Colonic mucosa (tissue), 4 donors: ENCODE measurements around the gene FKBP2. TPM values are rescaled to one million over a fixed set of nuclear protein-coding genes. Genes with fewer than 3 reads are reported as not detected.

ENCODE experiments used
- DNase-seq: peaks from one replicate; pipeline ENCODE4 v3.0.0-alpha.2; 2020
- H3K27ac ChIP-seq: fragments of 200-600 bp; one replicate; pipeline ENCODE4 v1.8.0; 2021
- H3K27me3 ChIP-seq: fragments of 200-600 bp; one replicate; pipeline ENCODE4 v1.8.0; 2021
- H3K36me3 ChIP-seq: fragments of 200-600 bp; one replicate; pipeline ENCODE4 v1.8.0; 2021
- H3K4me1 ChIP-seq: fragments of 200-600 bp; one replicate; pipeline ENCODE4 v1.8.0; 2021; ENCODE audit warnings: mild to moderate bottlenecking
- H3K4me3 ChIP-seq: fragments of 200-600 bp; one replicate; pipeline ENCODE4 v1.8.0; 2021
- H3K9ac ChIP-seq, 2 donors: one replicate each; pipeline ENCODE4 v1.7.0; 2013; ENCODE audit warnings: control low read depth in 2 of 2, low read depth in 2 of 2, low read length in 2 of 2
- H3K9me3 ChIP-seq: fragments of 200-600 bp; one replicate; pipeline ENCODE4 v1.8.0; 2021
- CTCF ChIP-seq: fragments of 200-600 bp; IDR thresholded peaks from one replicate; pipeline ENCODE4 v1.8.0; 2022; ENCODE audit warnings: antibody characterized with exemption, mild to moderate bottlenecking
- intact Hi-C: fragments of 100-400 bp; cut with DNase I; formaldehyde crosslinking; loops from one replicate; pipeline ENCODE4 v1.14.1; 2022
- total RNA-seq, 2 donors: library from RNA; stranded (reverse); fragmentation: NEBNext Ultra II Directional in 1 of 2; extraction: Animal tissue kit (Norgen Biotek cat#: 25700) in 1 of 2; gene quantifications; one replicate each; pipeline ENCODE4 v1.2.1, GENCODE V29; 2021
- donor health status: healthy.
- donor health status: DM: no; HTN: no; CAD: no.
- donor health status: DM: no; HTN: no; CAD: no.

FKBP2 gene
- total RNA-seq, 2 donors from 2014 or later: 71.7 to 104 TPM

- DNase-seq: no peak
- Histone ChIP-seq H3K9ac (no peak overlapping the region), H3K4me3 (no peak overlapping the region), H3K9me3 (no peaks in the 10 kb centered on the region), H3K27ac (no peak overlapping the region), H3K36me3 (peaks cover 14% of the 10 kb centered on the region), H3K27me3 (no peaks in the 10 kb centered on the region), H3K4me1 (peaks cover 9% of the 10 kb centered on the region)
- intact Hi-C loops: no loop called here
- no peak for TF ChIP-seq CTCF
Measured at GRCh38 chr11:64256300-64256699, 15.4 kb downstream of the FKBP2 start.

- intact Hi-C loops: no loop called here
- Histone ChIP-seq H3K27ac (no peak overlapping the region), H3K27me3 (no peaks in the 10 kb centered on the region), H3K4me3 (no peak overlapping the region), H3K9ac (no peak overlapping the region), H3K4me1 (peaks cover 1% of the 10 kb centered on the region), H3K9me3 (no peaks in the 10 kb centered on the region), H3K36me3 (peaks cover 14% of the 10 kb centered on the region)
- no peak for TF ChIP-seq CTCF
- DNase-seq: no peak
Measured at GRCh38 chr11:64258356-64258755, 17.5 kb downstream of the FKBP2 start.

GRCh38 chr11:64258946-64259532 lies 18.1 kb downstream of the FKBP2 start:
- Histone ChIP-seq H3K9ac (no peak overlapping the region), H3K36me3 (peaks cover 20% of the 10 kb centered on the region), H3K4me3 (no peak overlapping the region), H3K27ac (no peak overlapping the region), H3K9me3 (no peaks in the 10 kb centered on the region), H3K4me1 (no peaks in the 10 kb centered on the region), H3K27me3 (no peaks in the 10 kb centered on the region)
- DNase-seq: no peak
- intact Hi-C loops: no loop called here
- no peak for TF ChIP-seq CTCF

GRCh38 chr11:64259533-64260067 lies 18.7 kb downstream of the FKBP2 start:
- Histone ChIP-seq H3K4me1 (no peaks in the 10 kb centered on the region), H3K9ac (no peak overlapping the region), H3K9me3 (no peaks in the 10 kb centered on the region), H3K4me3 (no peak overlapping the region), H3K27ac (no peak overlapping the region), H3K36me3 (peaks cover 21% of the 10 kb centered on the region), H3K27me3 (no peaks in the 10 kb centered on the region)
- DNase-seq: no peak
- intact Hi-C loops: no loop called here
- no peak for TF ChIP-seq CTCF

GRCh38 chr11:64260147-64260708 lies 19.3 kb downstream of the FKBP2 start:
- TF ChIP-seq CTCF: no peak
- Histone ChIP-seq H3K27me3 (no peaks in the 10 kb centered on the region), H3K4me3 (no peak overlapping the region), H3K4me1 (no peaks in the 10 kb centered on the region), H3K9ac (no peak overlapping the region), H3K9me3 (no peaks in the 10 kb centered on the region), H3K36me3 (peaks cover 27% of the 10 kb centered on the region), H3K27ac (no peak overlapping the region)
- no peak for DNase-seq
- intact Hi-C loops: no loop called here
